Activated CD4-positive, alpha-beta memory T cell treated with anti-CD3 and anti-CD28 coated beads, Interleukin-2, amount 10 ng/mL, durations not matched to agents 7 days and 5 days (primary cell): ENCODE measurements around the gene ACTMAP. TPM values are rescaled to one million over a fixed set of nuclear protein-coding genes. Genes with fewer than 3 reads are reported as not detected.
"Not testable (repeated sequence)": the region's sequence is repeated elsewhere in the genome, so short reads cannot be mapped to it uniquely, and the experiment has no call there.

Source experiments
- CTCF ChIA-PET: fragments of 350-600 bp; sonication (Branson Sonifier 250); formaldehyde crosslinking; loops from one replicate; lab custom pipeline; 2021; ENCODE audit warnings: antibody characterized with exemption, inconsistent platforms; lab: Charles Lee
- POLR2A ChIA-PET: fragments of 350-600 bp; sonication (Branson Sonifier 250); formaldehyde crosslinking; loops from one replicate; lab custom pipeline; 2021; ENCODE audit warnings: antibody characterized with exemption; lab: Charles Lee
- DNase-seq: peaks from one replicate; pipeline ENCODE4 v3.0.0-alpha.2; 2020
- H3K27ac Mint-ChIP-seq: one replicate; pipeline ENCODE4 v1.8.0; 2021; ENCODE audit warnings: mild to moderate bottlenecking, mixed read lengths
- H3K27me3 Mint-ChIP-seq: one replicate; pipeline ENCODE4 v1.8.0; 2021; ENCODE audit warnings: mixed read lengths
- H3K36me3 Mint-ChIP-seq: one replicate; pipeline ENCODE4 v1.8.0; 2021; ENCODE audit warnings: low read depth, mixed read lengths
- H3K4me1 Mint-ChIP-seq: one replicate; pipeline ENCODE4 v1.8.0; 2021; ENCODE audit warnings: mixed read lengths
- H3K4me3 Mint-ChIP-seq: one replicate; pipeline ENCODE4 v1.8.0; 2021; ENCODE audit warnings: mild to moderate bottlenecking, mixed read lengths
- H3K9me3 Mint-ChIP-seq: one replicate; pipeline ENCODE4 v1.8.0; 2021; ENCODE audit warnings: mixed read lengths
- total RNA-seq, 2 experiments: library from RNA; stranded (reverse); gene quantifications; one replicate each; pipeline ENCODE4 v1.2.3, GENCODE V29; 2021

Gene ACTMAP
- total RNA-seq, 2 experiments from 2014 or later: 18.1 to 18.8 TPM

- Mint-ChIP-seq H3K36me3 (peaks cover 24% of the 10 kb centered on the region), H3K4me1 (peaks cover 14% of the 10 kb centered on the region)
- DNase-seq, H3K9me3 Mint-ChIP-seq, H3K27ac Mint-ChIP-seq, H3K4me3 Mint-ChIP-seq, H3K27me3 Mint-ChIP-seq: not testable (repeated sequence)
- ChIA-PET CTCF (interaction anchor here (2.2 kb wide), 1 partner anchor 34 kb away, joined by 7 read pairs; no protein-coding TSS in a partner anchor), POLR2A (interaction anchor here (1.1 to 1.6 kb wide), 5 partner anchors 10 to 34 kb away, joined by 3 to 8 read pairs (median 5); partner anchors contain the start of gene ACTMAP)
Measured at GRCh38 chr19:40771101-40771862, 21.0 kb upstream of the ACTMAP start.

GRCh38 chr19:40768869-40769268 lies 18.6 kb upstream of the ACTMAP start:
- ChIA-PET CTCF (no interaction called here), POLR2A (interaction anchor here (1.7 kb wide), 1 partner anchor 10 kb away, joined by 7 read pairs; the partner anchor contains the start of gene RAB4B)
- H3K27ac Mint-ChIP-seq: no peak overlapping the region
- DNase-seq: no peak
- H3K4me1 Mint-ChIP-seq: peaks cover 23% of the 10 kb centered on the region
- H3K9me3 Mint-ChIP-seq: no peaks in the 10 kb centered on the region
- H3K4me3 Mint-ChIP-seq: no peak overlapping the region
- H3K36me3 Mint-ChIP-seq: peaks cover 46% of the 10 kb centered on the region
- no peaks in the 10 kb centered on the region for H3K27me3 Mint-ChIP-seq

- Mint-ChIP-seq H3K36me3 (peaks cover 69% of the 10 kb centered on the region), H3K4me1 (peaks cover 35% of the 10 kb centered on the region)
- H3K9me3 Mint-ChIP-seq, DNase-seq, H3K27me3 Mint-ChIP-seq, H3K27ac Mint-ChIP-seq, H3K4me3 Mint-ChIP-seq: not testable (repeated sequence)
- POLR2A ChIA-PET: interaction anchor here (1.1 to 2.6 kb wide), 4 partner anchors 9 to 16 kb away, joined by 3 to 15 read pairs (median 6); partner anchors contain the start of genes ACTMAP, RAB4B and SNRPA
- CTCF ChIA-PET: interaction anchor here (1.2 kb wide), 1 partner anchor 9 kb away, joined by 3 read pairs; no protein-coding TSS in a partner anchor
Measured at GRCh38 chr19:40766385-40766784, 16.1 kb upstream of the ACTMAP start.

- Mint-ChIP-seq H3K27ac (peak overlapping the region; percentile 4), H3K4me3 (no peak overlapping the region), H3K36me3 (peaks cover 78% of the 10 kb centered on the region), H3K27me3 (no peaks in the 10 kb centered on the region), H3K9me3 (no peaks in the 10 kb centered on the region), H3K4me1 (peaks cover 39% of the 10 kb centered on the region)
- POLR2A ChIA-PET: interaction anchor here (1.3 kb wide), 1 partner anchor 10 kb away, joined by 4 read pairs; no protein-coding TSS in a partner anchor
- DNase-seq: no peak
- CTCF ChIA-PET: no interaction called here
Measured at GRCh38 chr19:40763963-40764362, 13.7 kb upstream of the ACTMAP start.

GRCh38 chr19:40763526-40763925 lies 13.2 kb upstream of the ACTMAP start:
- peaks cover 39% of the 10 kb centered on the region for H3K4me1 Mint-ChIP-seq
- CTCF ChIA-PET: no interaction called here
- POLR2A ChIA-PET: interaction anchor here (1.0 to 1.3 kb wide), 2 partner anchors 9 to 14 kb away, joined by 4 read pairs; partner anchors contain the start of gene ACTMAP
- no peaks in the 10 kb centered on the region for H3K27me3 Mint-ChIP-seq
- peaks cover 76% of the 10 kb centered on the region for H3K36me3 Mint-ChIP-seq
- no peak overlapping the region for H3K4me3 Mint-ChIP-seq
- H3K9me3 Mint-ChIP-seq: no peaks in the 10 kb centered on the region
- DNase-seq: no peak
- no peak overlapping the region for H3K27ac Mint-ChIP-seq

GRCh38 chr19:40762754-40763470 lies 12.6 kb upstream of the ACTMAP start:
- H3K4me1 Mint-ChIP-seq: peaks cover 44% of the 10 kb centered on the region
- no peak for DNase-seq
- no peaks in the 10 kb centered on the region for H3K27me3 Mint-ChIP-seq
- POLR2A ChIA-PET: interaction anchor here (1.0 to 1.3 kb wide), 2 partner anchors 9 to 13 kb away, joined by 4 read pairs; partner anchors contain the start of gene ACTMAP
- H3K36me3 Mint-ChIP-seq: peaks cover 82% of the 10 kb centered on the region
- H3K9me3 Mint-ChIP-seq: no peaks in the 10 kb centered on the region
- H3K4me3 Mint-ChIP-seq: no peak overlapping the region
- CTCF ChIA-PET: no interaction called here
- peak overlapping the region; percentile 34 for H3K27ac Mint-ChIP-seq

GRCh38 chr19:40759352-40759751 lies 9.1 kb upstream of the ACTMAP start:
- ChIA-PET CTCF (no interaction called here), POLR2A (interaction anchor here (14.2 kb wide), 1 partner anchor 18 kb away, joined by 244 read pairs; the partner anchor contains the start of genes MIA and RAB4B)
- H3K27ac Mint-ChIP-seq: peak overlapping the region; percentile 2
- no peaks in the 10 kb centered on the region for H3K9me3 Mint-ChIP-seq
- peaks cover 87% of the 10 kb centered on the region for H3K36me3 Mint-ChIP-seq
- H3K4me3 Mint-ChIP-seq: no peak overlapping the region
- no peaks in the 10 kb centered on the region for H3K27me3 Mint-ChIP-seq
- no peak for DNase-seq
- peaks cover 66% of the 10 kb centered on the region for H3K4me1 Mint-ChIP-seq

GRCh38 chr19:40758491-40758890 lies 8.2 kb upstream of the ACTMAP start:
- Mint-ChIP-seq H3K36me3 (peaks cover 83% of the 10 kb centered on the region), H3K27ac (no peak overlapping the region), H3K9me3 (no peaks in the 10 kb centered on the region), H3K4me3 (no peak overlapping the region), H3K27me3 (no peaks in the 10 kb centered on the region), H3K4me1 (peaks cover 62% of the 10 kb centered on the region)
- DNase-seq: no peak
- ChIA-PET CTCF (interaction anchor here (0.8 to 1.6 kb wide), 2 partner anchors 9 to 48 kb away, joined by 3 read pairs; no protein-coding TSS in a partner anchor), POLR2A (interaction anchor here (1.1 to 14.2 kb wide), 3 partner anchors 8 to 44 kb away, joined by 3 to 244 read pairs (median 15); partner anchors contain the start of genes MIA and RAB4B)

- POLR2A ChIA-PET: interaction anchor here (1.0 to 14.2 kb wide), 5 partner anchors 10 to 49 kb away, joined by 3 to 244 read pairs (median 6); partner anchors contain the start of genes EGLN2, MIA and RAB4B
- Mint-ChIP-seq H3K27me3 (no peaks in the 10 kb centered on the region), H3K27ac (peak overlapping the region; percentile 75), H3K4me3 (peak overlapping the region; percentile 31), H3K4me1 (peaks cover 60% of the 10 kb centered on the region), H3K9me3 (no peaks in the 10 kb centered on the region), H3K36me3 (peaks cover 76% of the 10 kb centered on the region)
- DNase-seq: peak; percentile 43
- CTCF ChIA-PET: interaction anchor here (1.2 to 7.8 kb wide), 3 partner anchors 21 to 122 kb away, joined by 4 to 48 read pairs (median 40); partner anchors contain the start of gene RAB4B
Measured at GRCh38 chr19:40756502-40757110, 6.3 kb upstream of the ACTMAP start.

- Mint-ChIP-seq H3K9me3 (no peaks in the 10 kb centered on the region), H3K27me3 (no peaks in the 10 kb centered on the region), H3K27ac (peak overlapping the region; percentile 75), H3K4me3 (peak overlapping the region; percentile 79), H3K4me1 (peaks cover 57% of the 10 kb centered on the region), H3K36me3 (peaks cover 76% of the 10 kb centered on the region)
- no peak for DNase-seq
- POLR2A ChIA-PET: interaction anchor here (1.0 to 14.2 kb wide), 7 partner anchors 11 to 50 kb away, joined by 3 to 244 read pairs (median 15); partner anchors contain the start of genes COQ8B, EGLN2, ITPKC and MIA
- CTCF ChIA-PET: interaction anchor here (0.6 to 7.8 kb wide), 5 partner anchors 22 to 678 kb away, joined by 4 to 48 read pairs (median 6); partner anchors contain the start of gene RAB4B
Measured at GRCh38 chr19:40755791-40756190, 5.5 kb upstream of the ACTMAP start.

- Mint-ChIP-seq H3K36me3 (peaks cover 73% of the 10 kb centered on the region), H3K4me1 (peaks cover 54% of the 10 kb centered on the region)
- no peak for DNase-seq
Measured at GRCh38 chr19:40755248-40755624, 5.0 kb upstream of the ACTMAP start.

More at GRCh38 chr19:40755248-40755624, 5.0 kb upstream of the ACTMAP start:
- Mint-ChIP-seq H3K27me3 (no peaks in the 10 kb centered on the region), H3K27ac (peak overlapping the region; percentile 75), H3K9me3 (no peaks in the 10 kb centered on the region), H3K4me3 (peak overlapping the region; percentile 79)
- ChIA-PET CTCF (interaction anchor here (0.6 to 7.8 kb wide), 5 partner anchors 22 to 679 kb away, joined by 3 to 48 read pairs (median 6); partner anchors contain the start of gene RAB4B), POLR2A (interaction anchor here (1.4 to 14.2 kb wide), 5 partner anchors 16 to 51 kb away, joined by 3 to 244 read pairs (median 34); partner anchors contain the start of genes COQ8B, EGLN2, ITPKC and MIA)
